Fibroblast of lung (primary cell): ENCODE data around the gene STYXL2. TPM values are rescaled to one million over a fixed set of nuclear protein-coding genes. Genes with fewer than 3 reads are reported as not detected.

Source experiments
- DNase-seq, 2 donors: peaks; one replicate each; pipeline versions ENCODE4 v3.0.0 to v3.0.0-alpha.2; 2010; ENCODE audit warnings: low read depth in 2 of 2
- H2AFZ ChIP-seq: 2 replicates; pipeline ENCODE4 v1.5.1; 2012; ENCODE audit warnings: low read length, control low read depth, inconsistent platforms
- H3K27ac ChIP-seq: 2 replicates; pipeline ENCODE4 v1.5.1; 2011; ENCODE audit warnings: low read length, control low read depth; ENCODE audit not compliant: insufficient read depth
- H3K27me3 ChIP-seq: 2 replicates; pipeline ENCODE4 v1.5.1; 2011; ENCODE audit warnings: mild to moderate bottlenecking, low read length; ENCODE audit not compliant: control insufficient read depth, insufficient read depth
- H3K36me3 ChIP-seq: 2 replicates; pipeline ENCODE4 v1.5.1; 2011; ENCODE audit warnings: low read length; ENCODE audit not compliant: control insufficient read depth, insufficient read depth
- H3K4me1 ChIP-seq: 2 replicates; pipeline ENCODE4 v1.5.1; 2011; ENCODE audit warnings: low read length; ENCODE audit not compliant: control insufficient read depth, insufficient read depth; ENCODE audit errors: extremely low read depth
- H3K4me2 ChIP-seq: 2 replicates; pipeline ENCODE4 v1.5.1; 2011; ENCODE audit warnings: low read length, control low read depth; ENCODE audit not compliant: insufficient read depth; ENCODE audit errors: extremely low read depth
- H3K4me3 ChIP-seq, 4 experiments: fragments of 200-600 bp in 1 of 4; sonication (generic) in 1 of 4; replicated peaks in 1 of 4; 2 replicates each; pipeline ENCODE4 v1.5.1; 2011 to 2016; ENCODE audit warnings: low read length in 4 of 4, low read depth in 3 of 4, mild to moderate bottlenecking in 3 of 4, control low read depth in 2 of 4, inconsistent platforms in 1 of 4, mixed read lengths in 1 of 4; ENCODE audit not compliant: insufficient read depth in 1 of 4; ENCODE audit errors: control extremely low read depth in 1 of 4
- H3K79me2 ChIP-seq: 2 replicates; pipeline ENCODE4 v1.5.1; 2012; ENCODE audit warnings: mild to moderate bottlenecking, low read length, inconsistent platforms; ENCODE audit not compliant: control insufficient read depth, insufficient read depth
- H3K9ac ChIP-seq: 2 replicates; pipeline ENCODE4 v1.5.1; 2011; ENCODE audit warnings: mild to moderate bottlenecking, low read length, control low read depth; ENCODE audit not compliant: insufficient read depth
- H3K9me3 ChIP-seq: 2 replicates; pipeline ENCODE4 v1.5.1; 2012; ENCODE audit warnings: low read depth, low read length; ENCODE audit not compliant: control insufficient read depth, insufficient read depth
- H4K20me1 ChIP-seq: 2 replicates; pipeline ENCODE4 v1.5.1; 2011; ENCODE audit warnings: low read length; ENCODE audit not compliant: control insufficient read depth, insufficient read depth; ENCODE audit errors: extremely low read depth
- EZH2 ChIP-seq: IDR thresholded peaks from 2 replicates; pipeline ENCODE4 v1.5.1; 2012; ENCODE audit warnings: low read length, control low read depth, mild to moderate bottlenecking; ENCODE audit errors: missing control alignments
- polyA minus RNA-seq: library from RNA; depleted of rRNA, polyadenylated mRNA; stranded (reverse); fragments of >200 nt; gene quantifications from 2 replicates; pipeline ENCODE4 v1.2.3, GENCODE V29; 2011; ENCODE audit warnings: low replicate concordance
- polyA plus RNA-seq, 2 donors: library from polyadenylated mRNA; depleted of rRNA in 1 of 2; stranded (reverse) in 1 of 2; unstranded in 1 of 2; fragments of >200 nt; gene quantifications; 2 replicates each; pipeline ENCODE4 v1.2.1, GENCODE V29; 2011 to 2012; ENCODE audit warnings: missing spikeins in 1 of 2
- total RNA-seq: library from RNA; depleted of rRNA; stranded (reverse); fragments of >200 nt; gene quantifications from 2 replicates; pipeline ENCODE4 v1.2.1, GENCODE V29; 2014
- TF ChIP-seq, protein P1 (sequence below), 2 donors: IDR thresholded peaks in 1 of 2; conservative IDR thresholded peaks in 1 of 2; 1 replicate in 1 of 2; 2 replicates in 1 of 2; pipeline ENCODE4 v1.5.1; 2011 to 2012; ENCODE audit warnings: low read length in 2 of 2, control low read depth in 1 of 2, inconsistent platforms in 1 of 2, low read depth in 1 of 2, mild to moderate bottlenecking in 1 of 2

STYXL2 gene
- total RNA-seq (not detected in 2 replicates), polyA plus RNA-seq (not detected in 2 replicates), polyA minus RNA-seq (not detected in 2 replicates)
- polyA plus RNA-seq (2012), result not detected in 2 replicates

DNA sequence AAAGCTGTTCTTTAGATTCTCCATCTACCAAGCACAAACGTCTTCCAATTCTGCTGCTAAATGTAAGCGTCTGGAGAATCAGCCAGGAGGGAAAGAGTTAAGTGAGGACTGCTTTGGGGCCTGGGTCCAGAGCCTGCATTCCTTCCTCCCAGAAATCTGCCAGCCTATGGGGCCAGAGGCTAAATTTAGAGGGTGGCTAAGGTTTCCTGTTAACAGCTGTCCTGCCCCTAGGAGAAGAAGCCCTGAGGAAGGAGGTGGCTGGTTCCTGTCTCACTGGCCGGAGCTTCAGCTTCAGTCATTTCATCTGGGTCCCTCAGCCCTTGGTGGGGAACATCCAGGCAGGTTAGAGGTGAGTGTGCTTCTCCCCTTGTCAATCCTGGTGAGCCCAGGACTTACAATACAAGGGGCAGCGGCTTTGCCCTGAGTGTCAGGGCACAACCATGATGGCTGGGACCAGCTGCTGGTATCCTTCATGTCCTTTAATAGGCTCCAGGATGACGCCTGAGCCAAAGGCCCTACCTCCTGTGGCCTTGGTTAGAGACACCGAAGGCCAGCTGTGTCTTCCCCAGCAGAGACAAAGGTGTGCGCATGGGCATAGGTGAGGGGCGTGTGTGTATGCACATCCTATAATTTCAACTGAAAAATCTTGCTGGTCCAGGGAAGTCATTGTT is at the start of gene STYXL2:
STYXL2 (plus strand) TSS at position 230 of the 671 bp plus-strand sequence. CDS start 775 bp downstream, outside the sequence.
- no peak within 1 kb of the TSS for H3K4me3 ChIP-seq
- no peaks in the 10 kb centered on the region for H3K4me1 ChIP-seq
- TF ChIP-seq EZH2, result no peak
- TF ChIP-seq, protein P1, sequence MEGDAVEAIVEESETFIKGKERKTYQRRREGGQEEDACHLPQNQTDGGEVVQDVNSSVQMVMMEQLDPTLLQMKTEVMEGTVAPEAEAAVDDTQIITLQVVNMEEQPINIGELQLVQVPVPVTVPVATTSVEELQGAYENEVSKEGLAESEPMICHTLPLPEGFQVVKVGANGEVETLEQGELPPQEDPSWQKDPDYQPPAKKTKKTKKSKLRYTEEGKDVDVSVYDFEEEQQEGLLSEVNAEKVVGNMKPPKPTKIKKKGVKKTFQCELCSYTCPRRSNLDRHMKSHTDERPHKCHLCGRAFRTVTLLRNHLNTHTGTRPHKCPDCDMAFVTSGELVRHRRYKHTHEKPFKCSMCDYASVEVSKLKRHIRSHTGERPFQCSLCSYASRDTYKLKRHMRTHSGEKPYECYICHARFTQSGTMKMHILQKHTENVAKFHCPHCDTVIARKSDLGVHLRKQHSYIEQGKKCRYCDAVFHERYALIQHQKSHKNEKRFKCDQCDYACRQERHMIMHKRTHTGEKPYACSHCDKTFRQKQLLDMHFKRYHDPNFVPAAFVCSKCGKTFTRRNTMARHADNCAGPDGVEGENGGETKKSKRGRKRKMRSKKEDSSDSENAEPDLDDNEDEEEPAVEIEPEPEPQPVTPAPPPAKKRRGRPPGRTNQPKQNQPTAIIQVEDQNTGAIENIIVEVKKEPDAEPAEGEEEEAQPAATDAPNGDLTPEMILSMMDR (conservative IDR thresholded peaks at IDR 0.05 in 1 of 2, IDR thresholded peaks at IDR 0.05 in 1 of 2; ENCODE audit: low read depth in 1 of 2, low read length in 2 of 2), result no peak
- no peaks in the 10 kb centered on the region for H3K36me3 ChIP-seq
- DNase-seq, result no peak
- no peak within 1 kb of the TSS for H2AFZ ChIP-seq
- H3K4me2 ChIP-seq, result no peak within 1 kb of the TSS
- no peaks in the 10 kb centered on the region for H3K27me3 ChIP-seq
- no peak within 1 kb of the TSS for H3K9ac ChIP-seq
- no peaks in the 10 kb centered on the region for H3K79me2 ChIP-seq
- no peaks in the 10 kb centered on the region for H4K20me1 ChIP-seq
- no peak within 1 kb of the TSS for H3K27ac ChIP-seq
- no peaks in the 10 kb centered on the region for H3K9me3 ChIP-seq

DNA sequence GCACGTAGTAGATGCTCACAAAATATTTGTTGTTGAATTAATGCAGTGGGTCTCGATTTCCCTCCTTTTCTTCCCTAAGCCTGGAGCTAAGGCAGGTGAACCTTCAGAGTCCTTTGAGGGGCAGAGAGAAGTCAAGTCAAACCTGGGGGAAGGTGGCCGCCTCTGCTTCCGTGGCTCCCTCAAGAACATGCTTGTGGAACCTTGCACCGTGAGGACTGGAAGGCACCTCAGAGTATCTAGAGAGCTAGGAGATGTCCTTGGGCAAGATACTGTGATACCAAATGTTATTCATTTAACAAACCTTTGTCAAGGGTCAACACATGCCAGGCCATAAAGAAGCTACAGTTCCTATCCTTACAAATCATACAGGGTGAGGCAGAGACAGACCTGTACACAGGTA is 42.0 kb upstream of the STYXL2 start:
- TF ChIP-seq EZH2, result no peak
- TF ChIP-seq, protein P1 (conservative IDR thresholded peaks at IDR 0.05 in 1 of 2, IDR thresholded peaks at IDR 0.05 in 1 of 2; ENCODE audit: low read depth in 1 of 2, low read length in 2 of 2), result no peak
- no peak overlapping the region for H3K4me3 ChIP-seq
- no peaks in the 10 kb centered on the region for H3K4me1 ChIP-seq
- H3K79me2 ChIP-seq, result no peaks in the 10 kb centered on the region
- no peaks in the 10 kb centered on the region for H4K20me1 ChIP-seq
- no peak for DNase-seq
- H3K27me3 ChIP-seq, result no peaks in the 10 kb centered on the region
- H3K9ac ChIP-seq, result no peak overlapping the region
- no peaks in the 10 kb centered on the region for H3K36me3 ChIP-seq
- H2AFZ ChIP-seq, result no peak overlapping the region
- H3K4me2 ChIP-seq, result no peak overlapping the region
- no peaks in the 10 kb centered on the region for H3K9me3 ChIP-seq
- no peak overlapping the region for H3K27ac ChIP-seq

DNA sequence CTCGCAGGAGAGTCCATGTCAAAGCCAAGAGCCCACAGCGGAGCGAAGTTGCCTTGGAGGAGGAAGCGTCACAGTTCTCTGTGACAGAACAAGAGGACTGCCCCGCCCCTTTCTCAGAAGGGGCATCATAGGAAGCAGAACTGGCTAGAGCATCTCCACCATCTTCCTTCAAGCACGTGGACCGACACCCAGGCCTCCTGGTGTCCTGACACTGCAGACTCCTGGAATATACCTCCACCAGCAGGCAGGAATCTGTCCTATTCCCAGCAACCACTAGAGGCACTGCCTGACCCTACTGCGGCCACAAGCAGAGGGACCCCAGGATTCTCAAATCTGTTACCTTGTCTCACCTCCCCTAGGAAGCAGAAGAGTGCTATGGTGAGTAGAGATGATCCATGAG is 41.5 kb upstream of the STYXL2 start:
- H3K4me3 ChIP-seq, result no peak overlapping the region
- H3K36me3 ChIP-seq, result no peaks in the 10 kb centered on the region
- H3K9me3 ChIP-seq, result no peaks in the 10 kb centered on the region
- no peaks in the 10 kb centered on the region for H3K4me1 ChIP-seq
- no peak for DNase-seq
- no peak overlapping the region for H3K27ac ChIP-seq
- no peak overlapping the region for H3K9ac ChIP-seq
- H3K4me2 ChIP-seq, result no peak overlapping the region
- no peaks in the 10 kb centered on the region for H3K27me3 ChIP-seq
- TF ChIP-seq EZH2, result no peak
- TF ChIP-seq, protein P1 (conservative IDR thresholded peaks at IDR 0.05 in 1 of 2, IDR thresholded peaks at IDR 0.05 in 1 of 2; ENCODE audit: low read depth in 1 of 2, low read length in 2 of 2), result peak; percentile 31 to 51
- no peaks in the 10 kb centered on the region for H3K79me2 ChIP-seq
- no peaks in the 10 kb centered on the region for H4K20me1 ChIP-seq
- H2AFZ ChIP-seq, result no peak overlapping the region
